Activated CD4-positive, alpha-beta T cell treated with anti-CD3 and anti-CD28 coated beads for 36 hours (primary cell): Measurements from ENCODE around the gene GALNTL6. TPM values are rescaled to one million over a fixed set of nuclear protein-coding genes. Genes with fewer than 3 reads are reported as not detected.

ENCODE experiments used
- ATAC-seq: fragments of 200-7000 bp; cut with Tn5 transposase; one replicate; pipeline ENCODE4 v1.10.0; 2021; ENCODE audit warnings: mild to moderate bottlenecking, moderate library complexity
- CTCF ChIA-PET: fragments of 350-600 bp; sonication (Branson Sonifier 250); formaldehyde crosslinking; loops from one replicate; lab custom pipeline; 2021; ENCODE audit warnings: antibody characterized with exemption; lab: Charles Lee
- POLR2A ChIA-PET: fragments of 350-600 bp; sonication (Branson Sonifier 250); formaldehyde crosslinking; loops from one replicate; lab custom pipeline; 2021; ENCODE audit warnings: antibody characterized with exemption, inconsistent platforms; lab: Charles Lee
- DNase-seq: peaks from one replicate; pipeline ENCODE4 v3.0.0-alpha.2; 2020
- H3K27ac Mint-ChIP-seq: one replicate; pipeline ENCODE4 v1.8.0; 2021; ENCODE audit warnings: mixed read lengths
- H3K27me3 Mint-ChIP-seq: one replicate; pipeline ENCODE4 v1.8.0; 2021; ENCODE audit warnings: mixed read lengths
- H3K36me3 Mint-ChIP-seq: one replicate; pipeline ENCODE4 v1.8.0; 2021; ENCODE audit warnings: low read depth, mixed read lengths
- H3K4me1 Mint-ChIP-seq: one replicate; pipeline ENCODE4 v1.8.0; 2021; ENCODE audit warnings: mixed read lengths
- H3K4me3 Mint-ChIP-seq: one replicate; pipeline ENCODE4 v1.8.0; 2021; ENCODE audit warnings: mild to moderate bottlenecking, moderate library complexity, mixed read lengths
- H3K9me3 Mint-ChIP-seq: one replicate; pipeline ENCODE4 v1.8.0; 2021; ENCODE audit warnings: low read depth, mixed read lengths
- intact Hi-C, 2 experiments: fragments of 100-400 bp; cut with DNase I in 1 of 2; cut with micrococcal nuclease in 1 of 2; formaldehyde crosslinking; loops; one replicate each; pipeline versions ENCODE4 v1.14.2 to v1.15.1; 2022 to 2024; cut with DNase I, micrococcal nuclease
- total RNA-seq, 2 experiments: library from RNA; stranded (reverse); gene quantifications; one replicate each; pipeline ENCODE4 v1.2.3, GENCODE V29; 2021

The GALNTL6 gene
- total RNA-seq, 2 experiments from 2014 or later: not detected

DNA sequence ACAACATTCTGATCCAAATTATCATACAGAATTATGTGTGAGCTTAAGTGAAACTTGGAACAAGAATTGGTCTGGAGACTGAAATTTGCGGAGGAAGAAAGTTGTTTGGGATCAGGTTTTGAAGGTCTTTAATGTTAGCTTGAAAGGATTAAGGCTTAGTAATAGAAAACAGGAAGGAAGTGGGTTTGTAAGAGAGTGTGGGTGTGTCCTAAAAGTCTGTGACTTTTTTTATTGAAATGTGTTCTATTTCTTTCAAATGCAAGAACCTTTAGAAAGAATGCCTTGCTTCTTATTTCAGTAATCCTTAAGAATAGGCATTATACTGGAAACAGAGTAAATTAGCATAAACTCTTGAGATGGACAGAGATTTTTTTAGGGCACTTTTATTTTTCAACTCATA lies 198.0 kb downstream of the GALNTL6 start:
- ATAC-seq: no peak
- no peaks in the 10 kb centered on the region for H3K27me3 Mint-ChIP-seq
- H3K9me3 Mint-ChIP-seq: peaks cover 13% of the 10 kb centered on the region
- no peaks in the 10 kb centered on the region for H3K36me3 Mint-ChIP-seq
- ChIA-PET CTCF (no interaction called here), POLR2A (no interaction called here)
- intact Hi-C loops: no loop called here
- no peak overlapping the region for H3K27ac Mint-ChIP-seq
- no peak for DNase-seq
- H3K4me1 Mint-ChIP-seq: no peaks in the 10 kb centered on the region
- no peak overlapping the region for H3K4me3 Mint-ChIP-seq

DNA sequence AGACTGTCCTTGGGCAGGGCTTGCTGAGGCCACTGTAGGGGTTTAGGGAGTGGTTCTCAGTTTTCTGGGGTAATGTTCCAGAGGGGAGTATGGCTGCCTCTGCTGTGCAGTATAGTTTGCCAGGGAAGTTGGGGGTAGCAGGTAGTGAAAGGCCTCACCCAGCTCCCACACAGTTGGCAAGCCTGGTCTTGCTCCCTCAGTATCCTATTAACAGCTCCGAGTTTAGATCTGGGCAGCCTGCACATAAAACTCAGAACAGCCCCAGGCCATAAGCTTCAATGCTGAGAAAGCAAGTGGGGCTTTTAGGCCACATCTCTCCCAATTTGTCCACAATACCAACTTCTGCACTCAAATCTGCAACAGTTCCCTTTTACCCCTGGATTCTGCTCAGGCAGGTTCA lies 205.2 kb downstream of the GALNTL6 start:
- intact Hi-C loops: no loop called here
- Mint-ChIP-seq H3K27ac (no peak overlapping the region), H3K9me3 (peaks cover 15% of the 10 kb centered on the region), H3K4me1 (no peaks in the 10 kb centered on the region), H3K4me3 (no peak overlapping the region), H3K27me3 (no peaks in the 10 kb centered on the region), H3K36me3 (no peaks in the 10 kb centered on the region)
- ChIA-PET CTCF (interaction anchor here (0.7 kb wide), 2 partner anchors 135 to 383 kb away, joined by 3 read pairs; no protein-coding TSS in a partner anchor), POLR2A (no interaction called here)
- DNase-seq (no peak), ATAC-seq (no peak)

DNA sequence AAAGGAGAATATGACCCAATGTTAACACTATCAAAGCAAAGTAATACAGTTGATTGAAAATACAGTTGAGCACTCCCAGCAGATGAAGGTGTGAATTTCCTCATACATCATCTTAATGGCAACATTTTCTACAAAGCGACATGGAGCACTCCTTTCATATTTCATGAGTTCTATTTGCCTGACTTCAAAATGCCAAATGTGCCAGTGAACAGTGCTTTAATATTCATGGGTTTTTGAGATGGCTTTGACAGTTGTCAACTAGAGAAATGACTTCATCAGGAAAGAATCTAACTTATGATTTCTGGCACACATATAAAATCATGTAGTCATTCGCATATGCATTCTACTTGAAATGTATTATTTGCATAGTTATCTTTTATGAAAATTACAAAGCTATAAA lies 222.4 kb downstream of the GALNTL6 start:
- DNase-seq (no peak), ATAC-seq (no peak)
- POLR2A ChIA-PET: no interaction called here
- CTCF ChIA-PET: no interaction called here
- no peaks in the 10 kb centered on the region for H3K27me3 Mint-ChIP-seq
- H3K9me3 Mint-ChIP-seq: peaks cover 2% of the 10 kb centered on the region
- no peaks in the 10 kb centered on the region for H3K4me1 Mint-ChIP-seq
- no peak overlapping the region for H3K4me3 Mint-ChIP-seq
- intact Hi-C loops: no loop called here
- H3K27ac Mint-ChIP-seq: no peak overlapping the region
- H3K36me3 Mint-ChIP-seq: no peaks in the 10 kb centered on the region

DNA sequence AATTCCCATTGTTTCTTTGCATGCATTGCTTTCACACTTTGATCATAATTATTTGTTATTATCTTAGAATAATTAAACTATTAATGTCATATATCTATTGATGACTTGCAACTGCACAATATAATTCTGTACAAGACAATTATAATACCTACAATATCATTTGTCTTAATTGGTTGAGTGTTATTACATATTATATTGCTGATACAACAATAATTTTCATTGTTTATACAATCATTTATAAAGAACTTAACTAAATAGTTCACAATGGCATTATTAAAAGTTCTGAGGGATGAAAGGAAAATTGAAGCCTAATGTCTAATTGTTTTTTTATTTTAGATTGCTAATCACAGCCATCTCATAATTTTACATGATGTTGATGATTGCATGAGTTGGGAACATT lies 227.6 kb downstream of the GALNTL6 start:
- Mint-ChIP-seq H3K4me1 (no peaks in the 10 kb centered on the region), H3K9me3 (peaks cover 2% of the 10 kb centered on the region), H3K27me3 (no peaks in the 10 kb centered on the region), H3K36me3 (no peaks in the 10 kb centered on the region), H3K27ac (no peak overlapping the region), H3K4me3 (no peak overlapping the region)
- no peak for ATAC-seq
- CTCF ChIA-PET: no interaction called here
- intact Hi-C loops: no loop called here
- no peak for DNase-seq
- POLR2A ChIA-PET: no interaction called here

DNA sequence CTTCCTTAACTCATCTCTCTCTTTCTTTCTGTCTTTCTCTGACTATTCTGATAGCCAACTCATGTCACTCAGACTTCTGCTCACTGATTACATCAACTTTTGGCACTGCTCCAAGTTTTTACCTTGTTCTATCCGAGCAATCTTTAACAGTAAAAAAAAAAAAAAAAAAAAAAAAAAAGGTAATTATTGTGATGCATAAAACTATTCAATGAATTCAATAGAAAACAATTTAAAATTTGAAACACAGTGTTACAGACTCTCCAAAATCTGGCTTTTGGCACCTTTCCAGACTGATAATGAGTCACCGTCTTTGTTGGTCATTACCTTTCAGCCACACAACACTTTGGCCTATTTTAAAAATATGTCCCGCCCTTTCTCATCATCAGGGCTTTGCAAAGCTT lies 229.5 kb downstream of the GALNTL6 start:
- Mint-ChIP-seq H3K27ac (no peak overlapping the region), H3K4me3 (no peak overlapping the region), H3K36me3 (no peaks in the 10 kb centered on the region), H3K27me3 (no peaks in the 10 kb centered on the region), H3K4me1 (no peaks in the 10 kb centered on the region), H3K9me3 (peaks cover 2% of the 10 kb centered on the region)
- CTCF ChIA-PET: interaction anchor here (2.3 kb wide), 1 partner anchor 9 kb away, joined by 6 read pairs; no protein-coding TSS in a partner anchor
- DNase-seq: no peak
- POLR2A ChIA-PET: no interaction called here
- intact Hi-C loops: no loop called here
- no peak for ATAC-seq

DNA sequence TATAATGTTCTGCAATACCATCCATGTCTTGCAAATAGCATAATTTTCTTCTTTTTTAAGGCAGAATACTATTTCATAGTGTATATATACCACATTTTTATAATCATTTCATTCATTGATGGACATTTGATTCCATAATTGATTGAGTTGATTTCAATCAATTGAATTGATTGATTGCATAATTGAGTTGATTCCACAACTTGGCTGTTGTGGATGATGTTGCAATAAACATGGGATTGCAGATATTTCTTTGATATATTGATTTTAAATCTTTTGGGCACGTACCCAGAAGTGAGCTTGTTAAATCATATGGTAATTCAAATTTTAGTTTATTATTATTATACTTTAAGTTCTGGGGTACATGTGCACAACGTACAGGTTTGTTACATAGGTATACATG lies 232.8 kb downstream of the GALNTL6 start:
- Mint-ChIP-seq H3K4me1 (no peaks in the 10 kb centered on the region), H3K27me3 (no peaks in the 10 kb centered on the region), H3K9me3 (no peaks in the 10 kb centered on the region), H3K36me3 (no peaks in the 10 kb centered on the region), H3K4me3 (no peak overlapping the region), H3K27ac (no peak overlapping the region)
- ATAC-seq: no peak
- intact Hi-C loops: no loop called here
- ChIA-PET CTCF (no interaction called here), POLR2A (no interaction called here)
- DNase-seq: no peak

DNA sequence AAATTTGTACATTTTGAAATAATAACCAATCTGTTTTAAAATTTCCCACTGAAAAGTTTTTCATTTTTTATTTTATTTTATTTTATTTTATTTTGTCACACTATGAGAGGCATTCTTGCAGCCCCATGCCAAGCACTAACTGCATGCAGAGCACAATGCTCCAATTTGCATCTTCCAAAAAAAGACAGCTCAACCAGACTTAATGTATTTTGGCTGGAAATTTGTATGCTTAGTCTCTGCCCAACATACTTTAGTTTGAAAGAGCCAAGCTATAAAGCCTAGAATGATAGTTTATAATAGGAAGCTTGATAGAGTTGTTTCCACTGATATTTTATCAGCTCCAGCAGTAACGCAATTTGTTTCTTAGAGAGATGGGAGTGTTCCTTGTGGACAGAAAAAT lies 235.5 kb downstream of the GALNTL6 start:
- ChIA-PET CTCF (no interaction called here), POLR2A (no interaction called here)
- H3K4me3 Mint-ChIP-seq: no peak overlapping the region
- DNase-seq (no peak), ATAC-seq (no peak)
- no peak overlapping the region for H3K27ac Mint-ChIP-seq
- no peaks in the 10 kb centered on the region for H3K27me3 Mint-ChIP-seq
- no peaks in the 10 kb centered on the region for H3K9me3 Mint-ChIP-seq
- intact Hi-C loops: no loop called here
- H3K4me1 Mint-ChIP-seq: no peaks in the 10 kb centered on the region
- H3K36me3 Mint-ChIP-seq: no peaks in the 10 kb centered on the region

DNA sequence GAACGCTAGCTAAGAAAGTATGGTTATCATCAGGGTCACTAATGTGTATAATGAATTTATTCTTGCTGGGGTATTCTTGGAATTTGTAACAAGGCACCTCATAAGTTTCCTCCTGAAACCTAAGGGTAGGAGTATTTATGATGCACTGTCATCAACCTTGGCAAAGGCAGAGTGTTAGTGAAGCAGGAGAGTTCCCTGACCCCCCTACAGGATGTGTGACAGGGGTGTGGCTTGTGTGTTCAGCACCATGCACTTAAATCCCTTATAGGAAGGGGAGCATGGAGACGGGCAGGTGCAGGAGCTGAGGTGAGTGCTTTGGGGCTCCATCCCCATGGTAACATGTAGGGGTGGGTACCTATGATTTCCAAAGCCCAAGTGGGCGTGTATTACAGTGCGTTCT lies 237.7 kb downstream of the GALNTL6 start:
- Mint-ChIP-seq H3K27me3 (no peaks in the 10 kb centered on the region), H3K4me3 (no peak overlapping the region)
- CTCF ChIA-PET: no interaction called here

DNA sequence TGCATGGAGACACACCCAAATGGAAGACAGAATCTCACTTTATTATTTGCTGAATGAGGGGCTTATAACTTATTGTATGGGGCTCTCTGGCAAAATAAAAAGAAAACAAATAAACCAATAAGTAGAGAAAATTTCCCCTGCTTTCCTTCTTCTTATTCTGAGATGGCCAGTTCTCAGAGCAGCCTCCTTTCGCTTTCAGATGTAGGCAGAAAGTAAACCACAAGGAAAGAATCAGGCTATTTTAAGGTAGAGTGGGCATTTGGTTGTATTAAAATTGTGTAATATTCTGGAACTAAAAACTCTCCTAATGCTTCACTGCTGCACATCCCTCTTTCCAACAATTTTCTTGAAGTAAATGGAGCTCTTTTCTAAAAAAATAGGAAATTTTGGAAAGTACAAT lies 241.8 kb downstream of the GALNTL6 start:
- ATAC-seq (no peak), DNase-seq (no peak)
- H3K4me1 Mint-ChIP-seq: no peaks in the 10 kb centered on the region
- no peak overlapping the region for H3K4me3 Mint-ChIP-seq
- intact Hi-C loops: no loop called here
- no peaks in the 10 kb centered on the region for H3K27me3 Mint-ChIP-seq
- ChIA-PET POLR2A (no interaction called here), CTCF (no interaction called here)
- H3K36me3 Mint-ChIP-seq: no peaks in the 10 kb centered on the region
- no peaks in the 10 kb centered on the region for H3K9me3 Mint-ChIP-seq
- H3K27ac Mint-ChIP-seq: no peak overlapping the region

More for the DNA sequence above, 237.7 kb downstream of the GALNTL6 start:
- no peak overlapping the region for H3K27ac Mint-ChIP-seq
- H3K4me1 Mint-ChIP-seq: no peaks in the 10 kb centered on the region
- H3K9me3 Mint-ChIP-seq: no peaks in the 10 kb centered on the region
- DNase-seq (no peak), ATAC-seq (no peak)
- no peaks in the 10 kb centered on the region for H3K36me3 Mint-ChIP-seq
- intact Hi-C loops: no loop called here
- POLR2A ChIA-PET: no interaction called here

DNA sequence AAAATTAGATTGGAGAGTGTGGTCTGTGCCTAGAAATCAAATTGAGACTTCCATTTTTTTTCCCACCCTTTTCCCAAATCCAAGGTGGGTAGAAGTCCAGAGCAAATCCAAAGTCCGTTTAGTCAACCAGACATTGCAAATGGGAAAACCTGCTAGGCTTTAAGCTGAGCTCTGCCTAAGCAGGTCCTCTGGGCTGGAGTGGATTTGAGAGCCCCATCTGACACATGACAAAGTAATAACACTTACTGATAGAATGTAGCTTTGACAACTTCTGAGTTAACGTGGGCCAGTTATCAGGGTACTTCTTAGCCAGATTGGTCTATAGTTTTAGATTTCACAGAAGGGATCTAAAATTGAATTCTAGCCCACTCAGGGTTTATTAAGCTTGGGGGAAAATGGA lies 242.3 kb downstream of the GALNTL6 start:
- Mint-ChIP-seq H3K27me3 (no peaks in the 10 kb centered on the region), H3K4me3 (no peak overlapping the region), H3K9me3 (no peaks in the 10 kb centered on the region), H3K36me3 (no peaks in the 10 kb centered on the region), H3K4me1 (no peaks in the 10 kb centered on the region), H3K27ac (no peak overlapping the region)
- DNase-seq: no peak
- POLR2A ChIA-PET: no interaction called here
- intact Hi-C loops: no loop called here
- CTCF ChIA-PET: no interaction called here
- no peak for ATAC-seq

DNA sequence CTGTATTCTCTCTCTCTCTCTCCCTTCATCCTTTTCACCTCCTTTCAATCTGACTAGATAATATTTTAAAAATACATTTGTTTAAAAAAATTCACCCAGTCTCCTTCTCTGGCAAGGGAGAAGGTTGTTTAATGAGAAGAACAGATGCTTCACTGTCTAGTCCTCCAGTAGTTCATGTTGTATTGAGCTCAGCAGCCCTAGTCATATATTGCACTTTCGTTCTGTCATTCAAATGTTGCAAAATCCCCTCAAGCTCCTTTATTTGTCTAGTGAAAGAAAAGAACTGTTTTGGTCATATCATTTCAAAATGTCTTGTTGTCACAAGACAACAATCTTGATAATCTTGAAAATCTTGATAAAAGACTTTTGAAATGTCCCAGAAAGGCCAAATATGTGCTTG lies 248.0 kb downstream of the GALNTL6 start:
- Mint-ChIP-seq H3K4me1 (no peaks in the 10 kb centered on the region), H3K4me3 (no peak overlapping the region), H3K27me3 (no peaks in the 10 kb centered on the region), H3K9me3 (peaks cover 5% of the 10 kb centered on the region), H3K36me3 (no peaks in the 10 kb centered on the region), H3K27ac (no peak overlapping the region)
- POLR2A ChIA-PET: no interaction called here
- ATAC-seq (no peak), DNase-seq (no peak)
- intact Hi-C loops: no loop called here
- CTCF ChIA-PET: no interaction called here

DNA sequence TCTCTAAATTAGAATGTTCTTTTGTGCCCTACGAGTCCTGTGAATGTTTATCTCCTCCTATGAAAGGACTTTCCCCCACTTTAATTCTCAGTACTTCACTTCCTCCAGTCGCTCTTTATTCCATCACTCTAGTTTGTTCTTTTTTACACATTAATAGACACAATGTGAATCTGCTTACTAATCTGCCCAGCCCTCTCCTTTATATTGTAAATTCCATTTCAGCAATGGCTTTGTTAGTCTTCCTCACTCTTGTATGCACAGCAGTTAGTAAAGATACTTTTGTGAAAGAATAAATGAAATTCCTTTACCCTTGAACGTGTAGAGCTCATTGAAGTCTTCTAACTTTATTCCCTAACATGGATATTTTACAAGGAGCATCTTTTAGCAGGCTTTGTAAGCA lies 255.3 kb downstream of the GALNTL6 start:
- H3K27me3 Mint-ChIP-seq: no peaks in the 10 kb centered on the region
- H3K9me3 Mint-ChIP-seq: peaks cover 9% of the 10 kb centered on the region
- POLR2A ChIA-PET: no interaction called here
- no peaks in the 10 kb centered on the region for H3K4me1 Mint-ChIP-seq
- no peak overlapping the region for H3K27ac Mint-ChIP-seq
- CTCF ChIA-PET: no interaction called here
- H3K36me3 Mint-ChIP-seq: no peaks in the 10 kb centered on the region
- no peak overlapping the region for H3K4me3 Mint-ChIP-seq
- DNase-seq (no peak), ATAC-seq (no peak)
- intact Hi-C loops: no loop called here

DNA sequence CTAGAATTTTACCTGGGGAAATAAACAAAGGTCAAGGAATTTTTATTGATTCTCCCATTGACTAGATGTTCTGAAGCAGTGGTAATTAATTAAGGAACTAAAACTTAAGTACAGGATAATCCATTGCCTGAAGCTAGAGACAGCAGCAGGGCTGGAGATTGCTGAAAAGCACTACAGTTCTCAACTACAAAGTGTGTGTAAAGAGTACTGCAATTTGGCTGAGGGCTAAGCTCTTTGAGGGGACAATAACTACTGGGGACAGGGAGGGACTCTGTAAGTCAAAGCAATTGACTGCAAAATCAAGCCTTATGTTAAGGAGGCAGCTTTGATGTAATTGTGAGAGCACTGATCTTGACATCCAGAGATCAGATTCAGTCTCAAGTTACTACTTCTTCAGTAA lies 260.4 kb downstream of the GALNTL6 start:
- H3K27ac Mint-ChIP-seq: no peak overlapping the region
- H3K4me3 Mint-ChIP-seq: no peak overlapping the region
- no peaks in the 10 kb centered on the region for H3K27me3 Mint-ChIP-seq
- no peak for DNase-seq
- ATAC-seq: no peak
- no peaks in the 10 kb centered on the region for H3K4me1 Mint-ChIP-seq
- intact Hi-C loops: no loop called here
- ChIA-PET POLR2A (no interaction called here), CTCF (interaction anchor here (0.6 kb wide), 1 partner anchor 299 kb away, joined by 3 read pairs; no protein-coding TSS in a partner anchor)
- H3K9me3 Mint-ChIP-seq: no peaks in the 10 kb centered on the region
- H3K36me3 Mint-ChIP-seq: no peaks in the 10 kb centered on the region
